BE2C (cell line): ENCODE results near the gene UBALD2.

Source experiments
- DNase-seq: peaks from one replicate; pipeline ENCODE4 v3.0.0-alpha.2; 2020
- H3K27me3 ChIP-seq: fragments of 250-450 bp; sonication (Bioruptor Pico); 2 replicates; pipeline ENCODE4 v1.5.1; 2020; ENCODE audit warnings: mild to moderate bottlenecking
- H3K36me3 ChIP-seq: fragments of 250-450 bp; sonication (Bioruptor Pico); 2 replicates; pipeline ENCODE4 v1.5.1; 2020; ENCODE audit warnings: mild to moderate bottlenecking
- H3K4me1 ChIP-seq: fragments of 250-450 bp; sonication (Bioruptor Pico); 2 replicates; pipeline ENCODE4 v1.5.1; 2020
- H3K4me3 ChIP-seq: 2 replicates; pipeline ENCODE4 v1.5.1; 2011; ENCODE audit warnings: low read depth, low read length
- H3K9me3 ChIP-seq: fragments of 250-450 bp; sonication (Bioruptor Pico); 2 replicates; pipeline ENCODE4 v1.5.1; 2020
- TF ChIP-seq, protein P1 (sequence below): IDR thresholded peaks from 2 replicates; pipeline ENCODE4 v1.5.1; 2012; ENCODE audit warnings: mild to moderate bottlenecking, low read depth, low read length

Gene UBALD2

DNA sequence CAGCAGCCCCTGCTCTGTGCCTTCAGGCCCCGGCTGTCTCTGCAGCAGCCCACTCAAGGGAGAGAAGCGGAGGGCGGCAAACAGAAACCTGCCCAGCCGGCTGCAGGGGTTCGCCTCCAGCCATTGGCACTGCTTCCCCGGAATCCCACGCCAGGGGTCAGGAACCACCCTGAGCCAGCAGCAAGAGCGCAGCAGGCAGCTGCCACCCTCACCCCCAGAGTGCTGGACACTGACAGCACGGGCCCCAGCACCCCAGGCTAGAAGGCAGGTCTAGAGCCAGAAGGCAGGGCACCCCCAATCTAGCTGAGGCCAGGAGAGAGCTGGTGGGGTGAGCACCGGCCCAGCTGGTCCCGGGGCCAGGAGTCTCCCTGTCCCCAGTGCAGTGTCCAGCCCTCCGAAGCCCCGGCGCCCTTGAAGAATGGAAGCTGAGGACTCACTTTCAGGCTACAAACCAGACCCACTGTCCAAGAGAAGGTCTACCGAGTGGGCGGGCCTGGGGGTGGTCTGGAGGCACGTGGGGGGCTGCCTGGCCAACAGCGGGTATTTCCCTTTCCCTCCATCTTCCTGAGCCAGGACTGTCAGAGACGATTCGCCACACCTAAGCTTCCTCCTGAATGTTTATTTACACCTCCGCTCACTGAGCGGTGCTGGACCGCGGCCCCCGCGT is 8.4 kb downstream of the UBALD2 start:
- Histone ChIP-seq H3K27me3 (no peaks in the 10 kb centered on the region), H3K4me3 (no peak overlapping the region), H3K4me1 (0 out of 2 replicates have a peak, but pooled peaks cover 2% of the 10 kb centered on the region), H3K9me3 (no peaks in the 10 kb centered on the region), H3K36me3 (no peaks in the 10 kb centered on the region)
- DNase-seq: no peak
- TF ChIP-seq, protein P1, sequence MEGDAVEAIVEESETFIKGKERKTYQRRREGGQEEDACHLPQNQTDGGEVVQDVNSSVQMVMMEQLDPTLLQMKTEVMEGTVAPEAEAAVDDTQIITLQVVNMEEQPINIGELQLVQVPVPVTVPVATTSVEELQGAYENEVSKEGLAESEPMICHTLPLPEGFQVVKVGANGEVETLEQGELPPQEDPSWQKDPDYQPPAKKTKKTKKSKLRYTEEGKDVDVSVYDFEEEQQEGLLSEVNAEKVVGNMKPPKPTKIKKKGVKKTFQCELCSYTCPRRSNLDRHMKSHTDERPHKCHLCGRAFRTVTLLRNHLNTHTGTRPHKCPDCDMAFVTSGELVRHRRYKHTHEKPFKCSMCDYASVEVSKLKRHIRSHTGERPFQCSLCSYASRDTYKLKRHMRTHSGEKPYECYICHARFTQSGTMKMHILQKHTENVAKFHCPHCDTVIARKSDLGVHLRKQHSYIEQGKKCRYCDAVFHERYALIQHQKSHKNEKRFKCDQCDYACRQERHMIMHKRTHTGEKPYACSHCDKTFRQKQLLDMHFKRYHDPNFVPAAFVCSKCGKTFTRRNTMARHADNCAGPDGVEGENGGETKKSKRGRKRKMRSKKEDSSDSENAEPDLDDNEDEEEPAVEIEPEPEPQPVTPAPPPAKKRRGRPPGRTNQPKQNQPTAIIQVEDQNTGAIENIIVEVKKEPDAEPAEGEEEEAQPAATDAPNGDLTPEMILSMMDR: no peak

DNA sequence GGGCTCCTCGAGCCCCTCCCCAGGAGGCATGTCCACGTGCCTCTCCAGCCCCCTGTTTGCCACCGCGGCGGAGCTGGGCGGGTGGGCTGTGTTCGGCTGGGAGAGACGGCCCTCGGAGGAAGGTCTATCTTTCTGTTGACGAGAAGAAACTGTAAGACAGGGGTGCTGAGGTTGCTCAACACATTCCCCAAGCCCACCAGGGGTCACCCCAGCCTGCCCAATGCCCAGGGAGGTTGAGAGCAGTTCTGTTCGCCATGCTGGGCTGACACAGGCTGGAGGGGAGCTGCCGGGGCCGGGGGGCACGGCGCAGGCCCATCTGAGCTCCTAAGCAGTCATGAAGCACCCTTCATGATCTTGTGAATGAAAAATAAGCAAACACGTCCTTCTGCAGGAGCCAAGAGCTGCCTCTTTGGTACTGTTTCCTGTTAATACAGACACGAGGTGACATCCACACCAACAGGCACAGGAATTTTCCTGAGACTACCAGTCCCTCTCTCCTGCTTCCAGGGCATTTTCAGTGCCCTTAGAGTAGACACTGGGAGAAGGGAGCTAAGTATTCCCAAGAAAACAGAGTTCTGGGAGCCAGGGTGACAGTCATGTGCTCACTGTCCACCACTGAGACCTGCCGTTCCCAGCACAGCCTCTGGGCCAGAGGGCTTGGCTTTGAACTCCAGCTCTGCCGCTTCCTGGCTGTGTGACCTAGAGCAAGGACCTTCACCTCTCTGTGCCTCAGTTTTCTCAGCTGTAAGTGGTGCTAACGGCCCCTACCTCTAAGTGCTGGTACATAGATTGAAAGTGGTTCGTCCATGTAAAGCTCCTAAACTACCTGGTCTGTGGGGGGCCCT is 9.2 kb downstream of the UBALD2 start:
- Histone ChIP-seq H3K4me3 (no peak overlapping the region), H3K9me3 (no peaks in the 10 kb centered on the region), H3K4me1 (no peaks in the 10 kb centered on the region), H3K27me3 (no peaks in the 10 kb centered on the region), H3K36me3 (no peaks in the 10 kb centered on the region)
- TF ChIP-seq, protein P1: no peak
- no peak for DNase-seq

DNA sequence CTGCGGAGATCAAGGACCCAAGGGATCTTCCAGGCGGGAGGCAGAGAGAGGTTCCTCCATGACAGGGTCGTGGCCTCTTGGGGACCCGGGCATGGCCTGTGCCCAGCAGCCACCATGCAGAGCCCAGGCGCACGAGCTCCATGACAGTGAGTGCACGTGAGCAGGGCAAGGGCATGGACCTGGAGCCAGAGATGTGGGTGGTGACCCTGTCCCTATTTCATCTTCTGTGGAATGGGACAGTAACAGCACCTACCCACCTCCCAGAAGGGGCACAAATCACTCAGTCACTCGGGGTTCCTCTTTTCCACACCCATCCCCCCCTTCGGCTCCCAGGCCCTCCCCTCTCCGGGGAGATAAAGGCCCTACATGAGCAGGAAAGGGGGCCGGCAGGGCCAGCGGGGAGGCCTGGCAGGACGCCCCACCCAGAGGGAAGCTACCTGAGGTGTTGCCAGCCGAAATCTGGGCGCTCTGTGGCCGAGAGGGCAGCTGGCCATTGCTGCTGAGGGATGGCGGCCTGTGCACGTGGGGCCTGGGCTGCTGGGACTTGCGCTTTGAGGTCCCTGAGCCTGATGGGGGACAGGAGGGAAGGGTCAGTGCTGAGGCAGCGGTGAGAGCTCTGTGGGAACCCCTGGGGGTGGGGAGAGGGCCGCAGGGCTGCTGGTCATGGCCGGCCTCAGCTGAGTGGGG is 10.4 kb downstream of the UBALD2 start:
- no peaks in the 10 kb centered on the region for H3K4me1 ChIP-seq
- no peaks in the 10 kb centered on the region for H3K27me3 ChIP-seq
- no peaks in the 10 kb centered on the region for H3K9me3 ChIP-seq
- TF ChIP-seq, protein P1: no peak
- H3K36me3 ChIP-seq: no peaks in the 10 kb centered on the region
- no peak overlapping the region for H3K4me3 ChIP-seq
- DNase-seq: no peak

DNA sequence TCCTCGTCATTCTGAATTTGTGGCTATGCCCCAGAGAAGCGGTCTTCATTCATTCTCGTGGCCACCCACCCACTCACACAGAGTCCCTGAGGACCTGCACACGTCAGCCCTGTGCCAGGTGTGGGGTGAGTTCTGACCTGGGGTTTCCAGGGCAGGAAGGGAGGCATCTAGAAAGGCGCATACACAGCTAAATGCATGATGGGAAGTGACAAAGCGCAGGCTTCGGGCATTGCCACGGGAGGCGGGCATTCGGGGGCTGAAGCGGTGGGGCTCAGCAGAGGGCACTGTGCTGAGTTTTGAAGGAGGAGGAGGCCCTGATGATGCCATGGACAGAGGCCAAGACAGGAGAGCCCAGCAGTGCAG is 10.9 kb downstream of the UBALD2 start:
- H3K36me3 ChIP-seq: no peaks in the 10 kb centered on the region
- H3K27me3 ChIP-seq: no peaks in the 10 kb centered on the region
- no peaks in the 10 kb centered on the region for H3K9me3 ChIP-seq
- DNase-seq: no peak
- no peaks in the 10 kb centered on the region for H3K4me1 ChIP-seq
- TF ChIP-seq, protein P1: no peak
- H3K4me3 ChIP-seq: no peak overlapping the region

DNA sequence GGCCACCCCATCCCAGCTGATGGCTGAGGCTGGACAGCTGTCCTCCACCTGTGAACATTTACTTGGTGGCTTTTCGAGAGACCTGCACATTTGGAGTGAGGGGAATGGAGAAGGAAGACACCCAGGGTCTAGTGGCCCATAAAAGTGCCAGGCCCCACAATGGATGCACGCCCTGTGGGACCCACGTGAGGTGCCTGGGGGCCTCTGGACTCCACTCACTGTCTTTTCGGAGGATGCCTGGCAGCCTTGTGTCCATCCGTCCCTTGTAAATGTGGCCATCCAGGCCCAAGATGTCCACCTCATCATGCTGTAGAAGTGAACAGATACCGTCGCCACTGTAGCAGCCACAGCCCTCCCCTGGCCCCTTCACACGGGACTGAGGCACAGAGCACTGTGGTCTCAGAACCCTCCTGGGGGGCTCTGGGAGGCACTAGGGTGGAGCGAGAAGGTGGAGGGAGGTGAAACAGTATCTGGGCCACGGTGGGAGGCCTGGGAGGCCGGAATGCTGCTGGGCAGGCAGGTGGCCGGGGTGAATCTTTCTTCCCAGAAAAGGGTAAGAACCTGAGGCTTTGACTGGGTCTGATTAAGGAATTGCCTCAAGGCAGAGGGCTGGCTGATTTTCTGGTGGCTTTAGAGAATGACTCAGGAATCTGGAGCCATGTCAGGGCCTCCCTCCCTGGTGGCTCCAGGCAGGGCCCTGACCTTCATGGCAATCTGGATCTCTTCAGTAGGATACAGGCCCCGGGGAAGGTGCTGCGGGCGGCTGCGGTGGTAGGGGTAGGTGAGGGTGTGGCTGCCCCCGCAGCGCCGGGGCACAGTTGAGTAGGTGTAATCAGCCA is 11.5 kb downstream of the UBALD2 start:
- H3K27me3 ChIP-seq: no peaks in the 10 kb centered on the region
- no peak for DNase-seq
- no peaks in the 10 kb centered on the region for H3K36me3 ChIP-seq
- no peaks in the 10 kb centered on the region for H3K4me1 ChIP-seq
- H3K9me3 ChIP-seq: no peaks in the 10 kb centered on the region
- H3K4me3 ChIP-seq: no peak overlapping the region
- TF ChIP-seq, protein P1: no peak
